HepG2 (cell line): ENCODE measurements around the gene ERMARD. TPM values are rescaled to one million over a fixed set of nuclear protein-coding genes. Genes with fewer than 3 reads are reported as not detected.

Experiments used
- CBFB ChIP-seq: sonication (generic); formaldehyde crosslinking; IDR thresholded peaks from 2 replicates; pipeline ENCODE4 v1.4.0; 2020; ENCODE audit warnings: missing genetic modification reagents
- DPF2 ChIP-seq: sonication (generic); formaldehyde crosslinking; IDR thresholded peaks from 2 replicates; pipeline ENCODE4 v1.4.0; 2020; ENCODE audit warnings: mild to moderate bottlenecking, low read depth, missing genetic modification reagents, borderline replicate concordance
- HOXA5 ChIP-seq: sonication (generic); formaldehyde crosslinking; IDR thresholded peaks from 2 replicates; pipeline ENCODE4 v1.4.0; 2020; ENCODE audit warnings: missing genetic modification reagents
- KDM2A ChIP-seq: sonication (generic); formaldehyde crosslinking; IDR thresholded peaks from 2 replicates; pipeline ENCODE4 v1.4.0; 2020; ENCODE audit warnings: low read depth, missing genetic modification reagents, borderline replicate concordance
- KDM3A ChIP-seq: IDR thresholded peaks from 2 replicates; pipeline ENCODE4 v1.6.1; 2018; ENCODE audit warnings: low read depth, missing compliant biosample characterization
- MXI1 ChIP-seq: IDR thresholded peaks from 3 replicates; pipeline ENCODE4 v1.6.1; 2012; ENCODE audit warnings: low read depth, low read length, inconsistent platforms, borderline replicate concordance
- SSRP1 ChIP-seq: IDR thresholded peaks from 2 replicates; pipeline ENCODE4 v1.6.1; 2016; ENCODE audit warnings: control low read depth
- ZFP37 ChIP-seq: sonication (generic); formaldehyde crosslinking; IDR thresholded peaks from 2 replicates; pipeline ENCODE4 v1.4.0; 2020; ENCODE audit warnings: missing genetic modification reagents, borderline replicate concordance
- ZMYM2 ChIP-seq: sonication (generic); formaldehyde crosslinking; IDR thresholded peaks from 2 replicates; pipeline ENCODE4 v1.8.0; 2022; ENCODE audit warnings: mild to moderate bottlenecking, missing genetic modification reagents
- ZNF343 ChIP-seq: sonication (generic); formaldehyde crosslinking; IDR thresholded peaks from 2 replicates; pipeline ENCODE4 v1.4.0; 2020; ENCODE audit warnings: mild to moderate bottlenecking, missing genetic modification reagents
- ZNF382 ChIP-seq: sonication (generic); formaldehyde crosslinking; IDR thresholded peaks from 2 replicates; pipeline ENCODE4 v1.5.0; 2020; ENCODE audit warnings: missing genetic modification reagents, mild to moderate bottlenecking, borderline replicate concordance
- ZNF446 ChIP-seq: sonication (generic); formaldehyde crosslinking; IDR thresholded peaks from 2 replicates; pipeline ENCODE4 v1.5.0; 2020; ENCODE audit warnings: mild to moderate bottlenecking, missing genetic modification reagents
- ZNF652 ChIP-seq: IDR thresholded peaks from 2 replicates; pipeline ENCODE4 v1.6.1; 2016; ENCODE audit warnings: low read depth, borderline replicate concordance
- ZNF7 ChIP-seq: IDR thresholded peaks from 2 replicates; pipeline ENCODE4 v1.6.1; 2016; ENCODE audit warnings: missing biosample characterization, missing genetic modification reagents
- ZNF766 ChIP-seq: sonication (generic); formaldehyde crosslinking; IDR thresholded peaks from 2 replicates; pipeline ENCODE4 v1.5.0; 2020; ENCODE audit warnings: missing genetic modification reagents, borderline replicate concordance
- ZNF788 ChIP-seq: sonication (generic); formaldehyde crosslinking; IDR thresholded peaks from 2 replicates; pipeline ENCODE4 v1.5.0; 2020; ENCODE audit warnings: mild to moderate bottlenecking, missing genetic modification reagents, borderline replicate concordance
- ZNF841 ChIP-seq: sonication (generic); formaldehyde crosslinking; IDR thresholded peaks from 2 replicates; pipeline ENCODE4 v1.8.1; 2023; ENCODE audit warnings: missing genetic modification reagents, borderline replicate concordance
- polyA plus RNA-seq, 8 experiments: library from polyadenylated mRNA; depleted of rRNA in 3 of 8; stranded (reverse) in 7 of 8; unstranded in 1 of 8; fragments of >200 nt; fragmentation: Illumina TruSeq in 4 of 8; extraction: Trizol in 4 of 8; gene quantifications; 2 replicates each; pipeline versions ENCODE4 v1.2.1 to v1.2.3, GENCODE V29; 2011 to 2016; ENCODE audit warnings: low read depth in 4 of 8, missing spikeins in 1 of 8, mixed read lengths in 1 of 8; ENCODE audit not compliant: insufficient read depth in 1 of 8
- total RNA-seq, 5 experiments: library from RNA; depleted of rRNA; stranded (reverse); fragments of >200 nt; fragmentation: Illumina TruSeq; extraction: Trizol; gene quantifications; 2 replicates each; pipeline ENCODE4 v1.2.3, GENCODE V29; 2016; ENCODE audit warnings: low read depth in 1 of 5
- TF ChIP-seq, protein P1 (sequence below): sonication (generic); formaldehyde crosslinking; IDR thresholded peaks from 2 replicates; pipeline ENCODE4 v1.5.0; 2020; ENCODE audit warnings: missing genetic modification reagents
- TF ChIP-seq, protein P2 (sequence below): sonication (generic); formaldehyde crosslinking; conservative IDR thresholded peaks from 2 replicates; pipeline ENCODE4 v1.4.0; 2020; ENCODE audit warnings: missing genetic modification reagents
- TF ChIP-seq, protein P3 (sequence below), 2 experiments: fragments of 450-650 bp in 1 of 2; sonication (generic) in 1 of 2; formaldehyde crosslinking; IDR thresholded peaks; 2 replicates each; pipeline versions ENCODE4 v1.5.0 to v1.8.0; 2020 to 2022; ENCODE audit warnings: mild to moderate bottlenecking in 1 of 2, missing genetic modification reagents in 1 of 2
- TF ChIP-seq, protein P4 (sequence below): sonication (generic); formaldehyde crosslinking; IDR thresholded peaks from 2 replicates; pipeline ENCODE4 v1.5.0; 2020; ENCODE audit warnings: missing genetic modification reagents, mild to moderate bottlenecking, borderline replicate concordance
- TF ChIP-seq, protein P5 (sequence below): sonication (generic); formaldehyde crosslinking; IDR thresholded peaks from 2 replicates; pipeline ENCODE4 v1.8.0; 2022; ENCODE audit warnings: low read depth, missing genetic modification reagents

The ERMARD gene
- total and polyA plus RNA-seq, 2 of the 13 experiments (the other 11 are each of a cell fraction or from before 2014, with no cell fraction given) = 8.8 to 10.7 TPM

DNA sequence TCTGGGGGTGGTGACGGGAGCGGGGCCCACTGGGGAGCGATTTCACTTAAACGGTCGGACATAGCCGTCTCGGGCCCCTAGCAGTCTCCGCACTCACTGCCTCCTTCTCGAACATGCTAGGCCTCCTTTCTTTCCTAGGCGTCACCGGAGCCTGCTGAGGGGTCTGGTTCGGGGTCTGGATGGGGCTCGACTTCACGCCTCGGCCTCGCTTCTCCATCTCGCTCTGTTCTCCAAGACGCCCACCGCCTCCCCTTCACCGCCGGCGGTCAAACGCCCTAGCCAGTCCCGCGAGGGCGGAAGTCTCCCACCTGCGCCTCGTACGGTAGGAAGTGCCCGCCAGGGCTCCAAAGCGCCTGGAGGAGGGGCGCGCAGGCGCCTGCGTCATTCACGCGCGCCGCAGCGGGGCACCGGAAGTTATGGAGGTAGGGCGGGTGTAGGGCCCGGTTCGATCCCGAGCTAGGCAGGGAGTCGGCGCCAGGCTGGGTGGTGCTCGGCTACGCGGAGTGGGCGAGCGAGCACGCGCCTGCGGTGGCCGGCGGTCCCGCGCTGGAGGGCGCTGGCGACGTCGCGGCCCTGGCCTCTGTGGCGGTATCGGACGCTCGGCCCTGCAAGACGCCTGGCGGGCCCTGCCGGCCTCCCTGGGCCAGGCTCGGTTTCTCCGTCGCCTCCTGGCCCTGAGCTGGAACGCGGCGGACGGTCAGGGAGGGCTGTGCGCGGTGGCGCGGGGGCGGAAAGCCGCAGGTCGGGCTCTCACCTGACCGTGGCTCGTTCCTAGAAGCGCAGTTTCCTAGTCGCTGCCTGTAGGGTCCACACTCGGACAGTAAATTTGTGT is at the start of gene ERMARD, which contains the start of gene DYNLT2 (continued):
- TF ChIP-seq, protein P1, sequence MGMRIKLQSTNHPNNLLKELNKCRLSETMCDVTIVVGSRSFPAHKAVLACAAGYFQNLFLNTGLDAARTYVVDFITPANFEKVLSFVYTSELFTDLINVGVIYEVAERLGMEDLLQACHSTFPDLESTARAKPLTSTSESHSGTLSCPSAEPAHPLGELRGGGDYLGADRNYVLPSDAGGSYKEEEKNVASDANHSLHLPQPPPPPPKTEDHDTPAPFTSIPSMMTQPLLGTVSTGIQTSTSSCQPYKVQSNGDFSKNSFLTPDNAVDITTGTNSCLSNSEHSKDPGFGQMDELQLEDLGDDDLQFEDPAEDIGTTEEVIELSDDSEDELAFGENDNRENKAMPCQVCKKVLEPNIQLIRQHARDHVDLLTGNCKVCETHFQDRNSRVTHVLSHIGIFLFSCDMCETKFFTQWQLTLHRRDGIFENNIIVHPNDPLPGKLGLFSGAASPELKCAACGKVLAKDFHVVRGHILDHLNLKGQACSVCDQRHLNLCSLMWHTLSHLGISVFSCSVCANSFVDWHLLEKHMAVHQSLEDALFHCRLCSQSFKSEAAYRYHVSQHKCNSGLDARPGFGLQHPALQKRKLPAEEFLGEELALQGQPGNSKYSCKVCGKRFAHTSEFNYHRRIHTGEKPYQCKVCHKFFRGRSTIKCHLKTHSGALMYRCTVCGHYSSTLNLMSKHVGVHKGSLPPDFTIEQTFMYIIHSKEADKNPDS (CRISPR knock-in tag) = peak; percentile 74
- TF ChIP-seq ZNF766 (CRISPR knock-in tag) (peak; percentile 94; the same call in 1 of the 2 replicates), KDM3A (CRISPR knock-in tag) (peak; percentile 98), HOXA5 (peak; percentile 93), DPF2 (CRISPR knock-in tag) (no peak; the same call in 1 of the 2 replicates), ZNF788 (peak; percentile 97), ZMYM2 (CRISPR knock-in tag) (peak; percentile 88), ZNF841 (CRISPR knock-in tag) (no peak), ZFP37 (CRISPR knock-in tag) (peak; percentile 83; the same call in 1 of the 2 replicates), KDM2A (CRISPR knock-in tag) (peak; percentile 97), ZNF652 (CRISPR knock-in tag) (0 out of 2 replicates have a peak, but pooled peaks have one; percentile 26), CBFB (peak; percentile 86), ZNF7 (CRISPR knock-in tag) (no peak; the same call in 1 of the 2 replicates), ZNF343 (CRISPR knock-in tag) (peak; percentile 96), MXI1 (peak; percentile 95; the same call in 2 of the 3 replicates), ZNF446 (CRISPR knock-in tag) (peak; percentile 97), SSRP1 (CRISPR knock-in tag) (no peak; the same call in 1 of the 2 replicates), ZNF382 (no peak)
- TF ChIP-seq, protein P2, sequence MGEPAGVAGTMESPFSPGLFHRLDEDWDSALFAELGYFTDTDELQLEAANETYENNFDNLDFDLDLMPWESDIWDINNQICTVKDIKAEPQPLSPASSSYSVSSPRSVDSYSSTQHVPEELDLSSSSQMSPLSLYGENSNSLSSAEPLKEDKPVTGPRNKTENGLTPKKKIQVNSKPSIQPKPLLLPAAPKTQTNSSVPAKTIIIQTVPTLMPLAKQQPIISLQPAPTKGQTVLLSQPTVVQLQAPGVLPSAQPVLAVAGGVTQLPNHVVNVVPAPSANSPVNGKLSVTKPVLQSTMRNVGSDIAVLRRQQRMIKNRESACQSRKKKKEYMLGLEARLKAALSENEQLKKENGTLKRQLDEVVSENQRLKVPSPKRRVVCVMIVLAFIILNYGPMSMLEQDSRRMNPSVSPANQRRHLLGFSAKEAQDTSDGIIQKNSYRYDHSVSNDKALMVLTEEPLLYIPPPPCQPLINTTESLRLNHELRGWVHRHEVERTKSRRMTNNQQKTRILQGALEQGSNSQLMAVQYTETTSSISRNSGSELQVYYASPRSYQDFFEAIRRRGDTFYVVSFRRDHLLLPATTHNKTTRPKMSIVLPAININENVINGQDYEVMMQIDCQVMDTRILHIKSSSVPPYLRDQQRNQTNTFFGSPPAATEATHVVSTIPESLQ (CRISPR knock-in tag) = peak; percentile 84
- TF ChIP-seq, protein P3, sequence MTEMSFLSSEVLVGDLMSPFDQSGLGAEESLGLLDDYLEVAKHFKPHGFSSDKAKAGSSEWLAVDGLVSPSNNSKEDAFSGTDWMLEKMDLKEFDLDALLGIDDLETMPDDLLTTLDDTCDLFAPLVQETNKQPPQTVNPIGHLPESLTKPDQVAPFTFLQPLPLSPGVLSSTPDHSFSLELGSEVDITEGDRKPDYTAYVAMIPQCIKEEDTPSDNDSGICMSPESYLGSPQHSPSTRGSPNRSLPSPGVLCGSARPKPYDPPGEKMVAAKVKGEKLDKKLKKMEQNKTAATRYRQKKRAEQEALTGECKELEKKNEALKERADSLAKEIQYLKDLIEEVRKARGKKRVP (CRISPR knock-in tag; IDR thresholded peaks at IDR 0.05) = 0 out of 4 replicates have a peak, but pooled peaks of 1 of the 2 experiments have one; percentile 40
- TF ChIP-seq, protein P4, sequence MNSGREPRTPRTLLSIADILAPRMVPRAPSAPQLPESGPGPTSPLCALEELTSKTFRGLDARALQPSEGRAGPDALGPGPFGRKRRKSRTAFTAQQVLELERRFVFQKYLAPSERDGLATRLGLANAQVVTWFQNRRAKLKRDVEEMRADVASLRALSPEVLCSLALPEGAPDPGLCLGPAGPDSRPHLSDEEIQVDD = peak; percentile 79; the same call in 1 of the 2 replicates
- TF ChIP-seq, protein P5, sequence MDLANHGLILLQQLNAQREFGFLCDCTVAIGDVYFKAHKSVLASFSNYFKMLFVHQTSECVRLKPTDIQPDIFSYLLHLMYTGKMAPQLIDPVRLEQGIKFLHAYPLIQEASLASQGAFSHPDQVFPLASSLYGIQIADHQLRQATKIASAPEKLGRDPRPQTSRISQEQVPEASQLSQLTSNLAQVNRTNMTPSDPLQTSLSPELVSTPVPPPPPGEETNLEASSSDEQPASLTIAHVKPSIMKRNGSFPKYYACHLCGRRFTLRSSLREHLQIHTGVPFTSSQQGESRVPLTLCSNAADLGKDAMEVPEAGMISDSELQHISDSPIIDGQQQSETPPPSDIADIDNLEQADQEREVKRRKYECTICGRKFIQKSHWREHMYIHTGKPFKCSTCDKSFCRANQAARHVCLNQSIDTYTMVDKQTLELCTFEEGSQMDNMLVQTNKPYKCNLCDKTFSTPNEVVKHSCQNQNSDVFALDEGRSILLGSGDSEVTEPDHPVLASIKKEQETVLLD (CRISPR knock-in tag) = peak; percentile 98
